KMS-11 (cell line): ENCODE data around the gene OR10P1.
A peak's percentile ranks its signal among the peaks of the same experiment; 100 is the strongest.

Experiments used
- H2AFZ ChIP-seq: fragments of 200-600 bp; sonication (generic); 2 replicates; pipeline ENCODE4 v1.6.1; 2016; ENCODE audit warnings: antibody characterized with exemption, mixed run types, low read depth
- H3K27ac ChIP-seq: fragments of 200-600 bp; sonication (generic); 2 replicates; pipeline ENCODE4 v1.6.1; 2016; ENCODE audit warnings: mild to moderate bottlenecking, mixed run types
- H3K27me3 ChIP-seq: fragments of 200-600 bp; sonication (generic); 2 replicates; pipeline ENCODE4 v1.6.1; 2017; ENCODE audit warnings: mild to moderate bottlenecking, low read depth, mixed run types, moderate library complexity; ENCODE audit not compliant: insufficient read depth
- H3K36me3 ChIP-seq: fragments of 200-600 bp; sonication (generic); 2 replicates; pipeline ENCODE4 v1.6.1; 2017; ENCODE audit warnings: mild to moderate bottlenecking, mixed run types; ENCODE audit not compliant: insufficient read depth
- H3K4me1 ChIP-seq: fragments of 200-600 bp; sonication (generic); 2 replicates; pipeline ENCODE4 v1.6.1; 2016; ENCODE audit warnings: mild to moderate bottlenecking, low read depth, mixed run types; ENCODE audit not compliant: poor library complexity, severe bottlenecking
- H3K4me2 ChIP-seq: fragments of 200-600 bp; sonication (generic); 2 replicates; pipeline ENCODE4 v1.7.0; 2016; ENCODE audit warnings: mild to moderate bottlenecking, mixed run types
- H3K4me3 ChIP-seq: fragments of 200-600 bp; sonication (generic); IDR thresholded peaks from 2 replicates; pipeline ENCODE4 v1.6.1; 2017; ENCODE audit warnings: low read depth, low read length, mixed read lengths; ENCODE audit not compliant: insufficient read depth
- H3K79me2 ChIP-seq: fragments of 200-600 bp; sonication (generic); 2 replicates; pipeline ENCODE4 v1.6.1; 2016; ENCODE audit warnings: low read depth, mixed run types; ENCODE audit not compliant: insufficient read depth
- H3K9ac ChIP-seq: fragments of 200-600 bp; sonication (generic); 2 replicates; pipeline ENCODE4 v1.6.1; 2016; ENCODE audit warnings: mild to moderate bottlenecking, mixed run types
- H4K20me1 ChIP-seq: fragments of 200-600 bp; sonication (generic); 2 replicates; pipeline ENCODE4 v1.6.1; 2016; ENCODE audit warnings: mild to moderate bottlenecking, mixed run types; ENCODE audit not compliant: insufficient read depth
- CTCF ChIP-seq: fragments of 200-600 bp; sonication (generic); conservative IDR thresholded peaks from 2 replicates; pipeline ENCODE4 v1.6.1; 2017; ENCODE audit warnings: low read depth, mild to moderate bottlenecking, antibody characterized with exemption, low read length, moderate library complexity, mixed read lengths

The OR10P1 gene

DNA sequence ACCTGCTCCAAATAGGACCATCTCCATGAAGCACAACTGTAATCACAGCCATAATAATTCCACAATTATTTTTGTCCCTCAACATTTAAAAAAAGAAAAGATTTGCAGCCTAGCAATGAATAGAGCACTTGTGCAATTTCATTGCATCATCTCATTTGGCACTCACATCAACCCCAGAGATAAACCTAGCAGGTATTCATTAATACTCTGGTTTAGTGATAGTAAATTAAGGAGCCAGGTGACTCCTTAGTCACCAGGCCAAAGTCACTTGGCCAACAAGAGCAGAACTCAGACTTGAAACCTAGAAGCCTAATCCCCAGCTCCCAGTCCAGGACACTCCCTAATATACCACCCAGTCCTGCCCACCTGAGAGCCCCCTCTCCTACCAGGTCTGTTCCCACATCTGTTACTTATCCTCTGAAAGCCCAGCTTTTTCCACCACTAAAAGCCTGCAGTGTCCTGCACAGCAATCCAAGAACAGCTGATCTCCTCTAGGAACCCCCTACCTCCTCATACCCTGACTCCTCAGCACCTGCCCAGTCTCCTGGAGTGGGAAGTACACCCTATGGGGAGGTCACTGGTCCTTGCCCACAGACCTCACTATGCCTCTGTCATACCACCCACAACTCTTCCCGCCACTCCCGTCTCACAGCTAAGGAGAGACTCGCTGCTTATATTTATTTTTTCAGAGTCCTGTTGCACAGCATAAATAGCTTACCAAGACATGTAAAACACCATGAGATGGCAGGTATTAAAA is 22.1 kb downstream of the OR10P1 start:
- Histone ChIP-seq H3K27me3 (no peaks in the 10 kb centered on the region; the same call in 1 of the 2 replicates), H3K4me1 (no peaks in the 10 kb centered on the region), H3K4me2 (no peak overlapping the region), H3K9ac (no peak overlapping the region), H2AFZ (no peak overlapping the region), H3K4me3 (no peak overlapping the region), H4K20me1 (no peaks in the 10 kb centered on the region), H3K27ac (no peak overlapping the region), H3K36me3 (no peaks in the 10 kb centered on the region), H3K79me2 (no peaks in the 10 kb centered on the region)
- TF ChIP-seq CTCF = no peak

DNA sequence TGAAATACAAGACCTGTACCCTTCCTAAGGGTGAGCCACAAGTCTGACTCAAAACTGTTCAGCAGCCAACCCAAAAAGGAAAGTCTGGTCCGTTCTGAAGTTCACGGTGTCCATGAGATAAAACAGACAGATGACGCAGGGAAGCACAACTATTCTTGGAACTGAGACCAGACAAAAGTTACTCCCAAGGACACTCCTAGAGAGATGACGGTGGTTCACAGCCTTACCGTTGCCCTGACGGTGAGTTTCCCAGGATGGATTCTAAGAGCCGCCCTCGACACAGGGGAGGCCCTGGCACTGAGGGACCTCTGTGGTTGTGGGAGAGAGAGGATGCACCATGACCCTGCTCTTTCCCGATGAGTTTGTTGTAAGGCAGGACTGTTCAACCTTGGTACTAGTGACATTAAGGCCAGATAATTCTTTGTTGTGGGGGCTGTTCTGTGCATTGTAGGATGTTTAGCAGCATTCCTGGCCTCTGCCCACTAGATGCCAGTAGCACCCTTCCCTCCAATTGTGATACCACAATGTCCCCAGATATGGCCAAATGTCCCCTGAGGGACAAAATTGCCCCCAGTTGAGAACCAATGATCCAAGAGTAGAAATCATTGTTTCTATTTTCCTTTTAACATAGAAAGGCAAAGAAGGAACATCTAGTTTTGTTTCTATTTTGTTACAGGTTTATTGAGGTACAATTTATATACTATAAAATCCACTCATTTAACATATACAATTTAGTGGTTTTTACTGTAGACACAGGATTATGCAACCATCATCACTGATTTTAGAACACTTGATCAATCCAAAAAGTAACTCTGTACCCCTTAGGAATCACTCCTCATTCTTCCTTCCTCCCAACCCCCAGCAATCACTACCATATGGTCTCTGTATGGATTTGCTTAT is 23.0 kb downstream of the OR10P1 start:
- no peak overlapping the region for H3K27ac ChIP-seq
- no peak overlapping the region for H3K4me3 ChIP-seq
- no peak overlapping the region for H2AFZ ChIP-seq

GRCh38 chr12:55663391-55663790 is 26.7 kb downstream of the OR10P1 start:
- no peak overlapping the region for H3K9ac ChIP-seq
- no peak for TF ChIP-seq CTCF
- no peak overlapping the region for H3K4me3 ChIP-seq
- H2AFZ ChIP-seq = no peak overlapping the region
- H3K4me1 ChIP-seq = no peaks in the 10 kb centered on the region
- no peak overlapping the region for H3K27ac ChIP-seq
- H3K27me3 ChIP-seq = no peaks in the 10 kb centered on the region; the same call in 1 of the 2 replicates
- H3K36me3 ChIP-seq = no peaks in the 10 kb centered on the region
- H4K20me1 ChIP-seq = no peaks in the 10 kb centered on the region
- H3K79me2 ChIP-seq = no peaks in the 10 kb centered on the region
- no peak overlapping the region for H3K4me2 ChIP-seq

More for the DNA sequence above, 23.0 kb downstream of the OR10P1 start:
- Histone ChIP-seq H3K36me3 (no peaks in the 10 kb centered on the region), H3K79me2 (no peaks in the 10 kb centered on the region), H3K4me1 (no peaks in the 10 kb centered on the region), H3K4me2 (no peak overlapping the region), H3K27me3 (no peaks in the 10 kb centered on the region; the same call in 1 of the 2 replicates), H3K9ac (no peak overlapping the region), H4K20me1 (no peaks in the 10 kb centered on the region)
- peak; percentile 47 for TF ChIP-seq CTCF

GRCh38 chr12:55664826-55665225 is 28.1 kb downstream of the OR10P1 start:
- no peak overlapping the region for H3K4me2 ChIP-seq
- H3K9ac ChIP-seq = no peak overlapping the region
- H4K20me1 ChIP-seq = no peaks in the 10 kb centered on the region
- no peak for TF ChIP-seq CTCF
- H3K4me1 ChIP-seq = no peaks in the 10 kb centered on the region
- no peak overlapping the region for H3K4me3 ChIP-seq
- H3K27me3 ChIP-seq = no peaks in the 10 kb centered on the region
- no peak overlapping the region for H3K27ac ChIP-seq
- no peaks in the 10 kb centered on the region for H3K36me3 ChIP-seq
- H2AFZ ChIP-seq = no peak overlapping the region
- no peaks in the 10 kb centered on the region for H3K79me2 ChIP-seq
